SK-N-SH treated with all-trans-retinoic acid at 6 μM for 48 hours (cell line): Measurements from ENCODE around the gene BMP8B.

Source experiments
- ATAC-seq: fragments of 200-7000 bp; cut with Tn5 transposase; 3 replicates; pipeline ENCODE4 v1.9.1; 2020; ENCODE audit warnings: mild to moderate bottlenecking, moderate library complexity
- ARNTL ChIP-seq: fragments of 450-650 bp; formaldehyde crosslinking; IDR thresholded peaks from 2 replicates; pipeline ENCODE4 v1.5.0; 2020; ENCODE audit warnings: low read depth, mild to moderate bottlenecking, moderate library complexity, borderline replicate concordance
- BACH2 ChIP-seq: fragments of 250-450 bp; sonication (Bioruptor Pico); IDR thresholded peaks from 2 replicates; pipeline ENCODE4 v1.9.0; 2021; ENCODE audit warnings: mild to moderate bottlenecking, borderline replicate concordance
- CSDC2 ChIP-seq: fragments of 250-450 bp; sonication (Bioruptor Pico); IDR thresholded peaks from 2 replicates; pipeline ENCODE4 v1.5.0; 2020; ENCODE audit warnings: mild to moderate bottlenecking, moderate library complexity
- CSRNP3 ChIP-seq: fragments of 250-450 bp; sonication (Bioruptor Pico); IDR thresholded peaks from 2 replicates; pipeline ENCODE4 v1.5.1; 2021; ENCODE audit warnings: mild to moderate bottlenecking, moderate library complexity
- ESRRG ChIP-seq: fragments of 250-450 bp; sonication (Bioruptor Pico); IDR thresholded peaks from 2 replicates; pipeline ENCODE4 v1.6.1; 2021; ENCODE audit warnings: mild to moderate bottlenecking
- GLIS3 ChIP-seq: fragments of 250-450 bp; sonication (Bioruptor Pico); IDR thresholded peaks from 2 replicates; pipeline ENCODE4 v1.5.0; 2020; ENCODE audit warnings: mild to moderate bottlenecking, moderate library complexity
- ISL1 ChIP-seq: fragments of 250-450 bp; sonication (Bioruptor Pico); IDR thresholded peaks from 2 replicates; pipeline ENCODE4 v2.1.2; 2022; ENCODE audit warnings: mild to moderate bottlenecking, moderate library complexity
- PATZ1 ChIP-seq: fragments of 250-450 bp; sonication (Bioruptor Pico); IDR thresholded peaks from 2 replicates; pipeline ENCODE4 v1.8.0; 2020; ENCODE audit warnings: mild to moderate bottlenecking, moderate library complexity, borderline replicate concordance
- PPARA ChIP-seq: fragments of 250-450 bp; sonication (Bioruptor Pico); IDR thresholded peaks from 2 replicates; pipeline ENCODE4 v1.5.0; 2020; ENCODE audit warnings: mild to moderate bottlenecking, borderline replicate concordance
- SNAI2 ChIP-seq: fragments of 250-450 bp; sonication (Bioruptor Pico); IDR thresholded peaks from 2 replicates; pipeline ENCODE4 v1.5.0; 2020; ENCODE audit warnings: mild to moderate bottlenecking, moderate library complexity
- TCF4 ChIP-seq: fragments of 250-450 bp; sonication (Bioruptor Pico); IDR thresholded peaks from 2 replicates; pipeline ENCODE4 v1.8.0; 2021; ENCODE audit warnings: mild to moderate bottlenecking, moderate library complexity, borderline replicate concordance
- TOX ChIP-seq: fragments of 250-450 bp; sonication (Bioruptor Pico); IDR thresholded peaks from 2 replicates; pipeline ENCODE4 v1.8.0; 2021; ENCODE audit warnings: mild to moderate bottlenecking, moderate library complexity, borderline replicate concordance
- TSHZ2 ChIP-seq: fragments of 250-450 bp; sonication (Bioruptor Pico); IDR thresholded peaks from 2 replicates; pipeline ENCODE4 v1.5.0; 2020; ENCODE audit warnings: mild to moderate bottlenecking, moderate library complexity
- ZC3H10 ChIP-seq: fragments of 250-450 bp; sonication (Bioruptor Pico); IDR thresholded peaks from 2 replicates; pipeline ENCODE4 v1.5.1; 2021; ENCODE audit warnings: mild to moderate bottlenecking, moderate library complexity
- ZFP3 ChIP-seq: fragments of 250-450 bp; sonication (Bioruptor Pico); IDR thresholded peaks from 2 replicates; pipeline ENCODE4 v1.5.0; 2020; ENCODE audit warnings: mild to moderate bottlenecking, moderate library complexity
- ZFP30 ChIP-seq: fragments of 450-650 bp; formaldehyde crosslinking; IDR thresholded peaks from 2 replicates; pipeline ENCODE4 v1.5.0; 2022; ENCODE audit warnings: mild to moderate bottlenecking, moderate library complexity
- ZNF565 ChIP-seq: fragments of 450-650 bp; formaldehyde crosslinking; conservative IDR thresholded peaks from 2 replicates; pipeline ENCODE4 v1.5.0; 2020; ENCODE audit warnings: low read depth, mild to moderate bottlenecking, moderate library complexity
- ZNF70 ChIP-seq: fragments of 450-650 bp; formaldehyde crosslinking; IDR thresholded peaks from 2 replicates; pipeline ENCODE4 v1.5.0; 2020; ENCODE audit warnings: mild to moderate bottlenecking, moderate library complexity
- ZNF8 ChIP-seq: fragments of 450-650 bp; formaldehyde crosslinking; IDR thresholded peaks from 2 replicates; pipeline ENCODE4 v1.5.0; 2020; ENCODE audit warnings: mild to moderate bottlenecking, moderate library complexity

The BMP8B gene

GRCh38 chr1:39727932-39728317 is 60.7 kb downstream of the BMP8B start:
- no peak for ATAC-seq
- TF ChIP-seq CSRNP3 = no peak

- TF ChIP-seq ZNF8 (CRISPR knock-in tag) (no peak), GLIS3 (no peak), ZFP30 (CRISPR knock-in tag) (no peak)
- no peak for ATAC-seq
Measured at GRCh38 chr1:39727221-39727931, 61.3 kb downstream of the BMP8B start.

GRCh38 chr1:39726600-39726999 is 62.1 kb downstream of the BMP8B start:
- TF ChIP-seq ZNF565 (CRISPR knock-in tag) = no peak
- TF ChIP-seq CSRNP3 = no peak
- TF ChIP-seq ZNF70 (CRISPR knock-in tag) = no peak
- TF ChIP-seq ZFP3 (CRISPR knock-in tag) = no peak
- TF ChIP-seq, all 23 proteins: peak for 0
- no peak for ATAC-seq

- no peak for ATAC-seq
Measured at GRCh38 chr1:39722495-39722894, 66.2 kb downstream of the BMP8B start.

More at GRCh38 chr1:39722495-39722894, 66.2 kb downstream of the BMP8B start:
- TF ChIP-seq ZFP30 (CRISPR knock-in tag) = no peak
- no peak for TF ChIP-seq ARNTL (CRISPR knock-in tag)
- no peak for TF ChIP-seq PATZ1 (CRISPR knock-in tag)
- TF ChIP-seq ISL1 = no peak
- TF ChIP-seq GLIS3 = no peak
- no peak for TF ChIP-seq BACH2 (CRISPR knock-in tag)
- no peak for TF ChIP-seq CSRNP3
- no peak for TF ChIP-seq TSHZ2 (CRISPR knock-in tag)
- no peak for TF ChIP-seq PPARA (CRISPR knock-in tag)
- no peak for TF ChIP-seq TCF4 (CRISPR knock-in tag)
- TF ChIP-seq ESRRG (CRISPR knock-in tag) = no peak
- no peak for TF ChIP-seq ZC3H10 (CRISPR knock-in tag)
- no peak for TF ChIP-seq SNAI2
- TF ChIP-seq ZFP3 (CRISPR knock-in tag) = no peak
- TF ChIP-seq CSDC2 (CRISPR knock-in tag) = no peak
- no peak for TF ChIP-seq TOX (CRISPR knock-in tag)
